H1 (cell line): Measurements from ENCODE around the gene IL6R. TPM values are rescaled to one million over a fixed set of nuclear protein-coding genes. Genes with fewer than 3 reads are reported as not detected.

ENCODE experiments used
- CTCF ChIA-PET: fragments of 300-600 bp; sonication (Branson Sonifier 250); formaldehyde crosslinking; loops from one replicate; lab custom pipeline; 2021; ENCODE audit not compliant: partially characterized antibody; lab: Charles Lee
- POLR2A ChIA-PET: fragments of 300-600 bp; sonication (Branson Sonifier 250); formaldehyde crosslinking; loops from one replicate; lab custom pipeline; 2021; ENCODE audit warnings: inconsistent platforms; ENCODE audit not compliant: partially characterized antibody; lab: Charles Lee
- DNase-seq, 2 experiments: peaks; one replicate each; pipeline versions ENCODE4 v3.0.0 to v3.0.0-alpha.2; 2010 to 2022; ENCODE audit warnings: low spot score in 2 of 2, low read depth in 1 of 2, mixed read lengths in 1 of 2
- FAIRE-seq: peaks from 2 replicates; lab custom pipeline; 2011; peaks lifted over from hg19 to GRCh38; lab: Jason Lieb, UNC
- H2AFZ ChIP-seq: 2 replicates; pipeline ENCODE4 v1.8.1; 2012; ENCODE audit warnings: low read length, inconsistent platforms
- H2AK5ac ChIP-seq: 2 replicates; pipeline ENCODE4 v1.6.1; 2013; ENCODE audit warnings: low read depth, low read length
- H2BK120ac ChIP-seq: replicated peaks from 2 replicates; pipeline ENCODE3; 2013; ENCODE audit warnings: low read depth, low read length, inconsistent platforms
- H2BK12ac ChIP-seq: 2 replicates; pipeline ENCODE4 v1.6.1; 2013; ENCODE audit warnings: low read depth, low read length
- H2BK15ac ChIP-seq: 2 replicates; pipeline ENCODE4 v1.6.1; 2013; ENCODE audit warnings: low read length
- H2BK20ac ChIP-seq: 2 replicates; pipeline ENCODE4 v1.6.1; 2013; ENCODE audit warnings: low read length
- H2BK5ac ChIP-seq: 2 replicates; pipeline ENCODE4 v1.6.1; 2013; ENCODE audit warnings: low read depth, low read length
- H3K14ac ChIP-seq: 2 replicates; pipeline ENCODE4 v1.6.1; 2013; ENCODE audit warnings: inconsistent platforms; ENCODE audit not compliant: insufficient read length
- H3K18ac ChIP-seq: 2 replicates; pipeline ENCODE4 v1.6.1; 2013; ENCODE audit warnings: low read length; ENCODE audit errors: extremely low read depth
- H3K23ac ChIP-seq: 2 replicates; pipeline ENCODE4 v1.6.1; 2013; ENCODE audit warnings: inconsistent platforms; ENCODE audit not compliant: insufficient read length
- H3K23me2 ChIP-seq: 2 replicates; pipeline ENCODE4 v1.6.1; 2013; ENCODE audit warnings: low read depth, low read length
- H3K27ac ChIP-seq: 2 replicates; pipeline ENCODE4 v1.6.1; 2011; ENCODE audit warnings: low read depth, low read length, inconsistent platforms
- H3K27me3 ChIP-seq, 4 experiments: replicated peaks in 1 of 4; 1 replicate in 1 of 4; 2 replicates in 3 of 4; pipeline versions ENCODE4 v1.6.1 to v1.8.1; 2011 to 2013; ENCODE audit warnings: low read length in 3 of 4, mild to moderate bottlenecking in 3 of 4, inconsistent platforms in 2 of 4, mixed read lengths in 2 of 4, moderate library complexity in 1 of 4; ENCODE audit not compliant: control insufficient read depth in 3 of 4, insufficient read depth in 3 of 4; ENCODE audit errors: extremely low read depth in 1 of 4
- H3K36me3 ChIP-seq, 4 experiments: 2 replicates each; pipeline versions ENCODE4 v1.6.1 to v1.8.1; 2011 to 2013; ENCODE audit warnings: mild to moderate bottlenecking in 4 of 4, low read length in 3 of 4, moderate library complexity in 2 of 4, control low read depth in 1 of 4, inconsistent platforms in 1 of 4; ENCODE audit not compliant: insufficient read depth in 4 of 4, control insufficient read depth in 2 of 4
- H3K4ac ChIP-seq: replicated peaks from 2 replicates; pipeline ENCODE3; 2013; ENCODE audit warnings: low read length, low read depth, mixed read lengths, inconsistent platforms; ENCODE audit not compliant: insufficient read length
- H3K4me1 ChIP-seq, 4 experiments: replicated peaks in 1 of 4; 1 replicate in 1 of 4; 2 replicates in 3 of 4; pipeline versions ENCODE4 v1.6.1 to v1.8.1; 2011 to 2013; ENCODE audit warnings: low read length in 3 of 4, inconsistent platforms in 2 of 4, mixed read lengths in 1 of 4; ENCODE audit not compliant: insufficient read depth in 4 of 4, control insufficient read depth in 3 of 4
- H3K4me2 ChIP-seq, 2 experiments: 2 replicates each; pipeline versions ENCODE4 v1.6.1 to v1.8.1; 2011 to 2013; ENCODE audit warnings: low read depth in 2 of 2, low read length in 2 of 2, control low read depth in 1 of 2, inconsistent platforms in 1 of 2, mild to moderate bottlenecking in 1 of 2; ENCODE audit not compliant: insufficient read depth in 1 of 2
- H3K4me3 ChIP-seq, 4 experiments: fragments of 200-600, 300-600 bp in 1 of 4; sonication (generic), shearing (Covaris generic), sonication (Bioruptor Twin) in 1 of 4; 2 replicates each; pipeline versions ENCODE4 v1.5.1 to v1.8.1; 2011 to 2016; ENCODE audit warnings: low read length in 4 of 4, low read depth in 3 of 4, control low read depth in 2 of 4, inconsistent platforms in 2 of 4, mild to moderate bottlenecking in 2 of 4, mixed read lengths in 1 of 4, moderate library complexity in 1 of 4; ENCODE audit not compliant: insufficient read depth in 2 of 4; ENCODE audit errors: extremely low read depth in 1 of 4
- H3K56ac ChIP-seq: replicated peaks from 2 replicates; pipeline ENCODE3; 2013; ENCODE audit warnings: low read depth, mild to moderate bottlenecking, mixed read lengths, low read length, inconsistent platforms; ENCODE audit not compliant: insufficient read length
- H3K79me1 ChIP-seq: 2 replicates; pipeline ENCODE4 v1.6.1; 2013; ENCODE audit warnings: low read depth, low read length, control low read depth
- H3K79me2 ChIP-seq, 2 experiments: 2 replicates each; pipeline versions ENCODE4 v1.6.1 to v1.8.1; 2012 to 2013; ENCODE audit warnings: low read length in 2 of 2, mild to moderate bottlenecking in 2 of 2, inconsistent platforms in 1 of 2; ENCODE audit not compliant: insufficient read depth in 2 of 2, control insufficient read depth in 1 of 2
- H3K9ac ChIP-seq, 4 experiments: replicated peaks in 1 of 4; 1 replicate in 1 of 4; 2 replicates in 3 of 4; pipeline versions ENCODE4 v1.6.1 to v1.8.1; 2011 to 2013; ENCODE audit warnings: low read depth in 3 of 4, low read length in 3 of 4, control low read depth in 2 of 4, mild to moderate bottlenecking in 2 of 4, moderate library complexity in 2 of 4, inconsistent platforms in 1 of 4; ENCODE audit errors: extremely low read depth in 1 of 4
- H3K9me3 ChIP-seq, 2 experiments: 2 replicates each; pipeline versions ENCODE4 v1.6.1 to v1.8.1; 2012 to 2013; ENCODE audit warnings: mild to moderate bottlenecking in 2 of 2, moderate library complexity in 2 of 2, control low read depth in 1 of 2, inconsistent platforms in 1 of 2, low read depth in 1 of 2, low read length in 1 of 2, mixed read lengths in 1 of 2; ENCODE audit not compliant: insufficient read depth in 2 of 2
- H4K20me1 ChIP-seq, 2 experiments: replicated peaks in 1 of 2; 2 replicates each; pipeline versions ENCODE3 to v1.8.1; 2011 to 2013; ENCODE audit warnings: inconsistent platforms in 2 of 2, low read length in 2 of 2, mild to moderate bottlenecking in 1 of 2; ENCODE audit not compliant: insufficient read depth in 2 of 2, control insufficient read depth in 1 of 2
- H4K5ac ChIP-seq: 2 replicates; pipeline ENCODE4 v1.6.1; 2013; ENCODE audit warnings: low read length, low read depth, mixed read lengths, inconsistent platforms; ENCODE audit not compliant: insufficient read length
- H4K8ac ChIP-seq: 2 replicates; pipeline ENCODE4 v1.8.0; 2013; ENCODE audit warnings: mild to moderate bottlenecking, moderate library complexity, low read length, inconsistent platforms; ENCODE audit not compliant: insufficient read depth; ENCODE audit errors: extremely low read depth
- H4K91ac ChIP-seq: replicated peaks from 2 replicates; pipeline ENCODE3; 2013; ENCODE audit warnings: low read length, mixed read lengths, inconsistent platforms; ENCODE audit not compliant: insufficient read length
- WGBS, 2 experiments: shearing (Covaris generic) in 1 of 2; methylation state at CpG; one replicate each; pipeline versions ENCODE4 v1.1.6 to v1.1.7; 2013 to 2015; ENCODE audit warnings: low lambda C conversion rate in 2 of 2, mixed read lengths in 2 of 2, inconsistent platforms in 1 of 2, low coverage in 1 of 2, missing lambda C conversion rate in 1 of 2; ENCODE audit not compliant: insufficient replicate concordance in 2 of 2, insufficient coverage in 1 of 2, insufficient read length in 1 of 2; ENCODE audit errors: extremely low coverage in 1 of 2, missing lambda C conversion rate in 1 of 2; 5-methylcytosine and 5-hydroxymethylcytosine counted together
- polyA plus RNA-seq, 7 experiments: library from polyadenylated mRNA; depleted of rRNA in 3 of 7; stranded (reverse) in 5 of 7; unstranded in 2 of 7; fragments of >200 nt in 5 of 7; fragments of 200-250 nt in 2 of 7; gene quantifications; 1 replicate in 5 of 7; 2 replicates in 1 of 7; 4 replicates in 1 of 7; pipeline versions ENCODE4 v1.2.1 to v1.2.3, GENCODE V29; 2011 to 2013; ENCODE audit warnings: missing spikeins in 2 of 7, mixed read lengths in 2 of 7
- total RNA-seq: library from RNA; stranded (reverse); fragmentation: NEBNext Ultra II Directional; extraction: Animal tissue kit (Norgen Biotek cat#: 25700); gene quantifications from 2 replicates; pipeline ENCODE4 v1.2.1, GENCODE V29; 2021

The IL6R gene
- total and polyA plus RNA-seq, 2 of the 8 experiments (the other 6 are each of a cell fraction or from before 2014, with no cell fraction given): 2.3 to 3.0 TPM

DNA sequence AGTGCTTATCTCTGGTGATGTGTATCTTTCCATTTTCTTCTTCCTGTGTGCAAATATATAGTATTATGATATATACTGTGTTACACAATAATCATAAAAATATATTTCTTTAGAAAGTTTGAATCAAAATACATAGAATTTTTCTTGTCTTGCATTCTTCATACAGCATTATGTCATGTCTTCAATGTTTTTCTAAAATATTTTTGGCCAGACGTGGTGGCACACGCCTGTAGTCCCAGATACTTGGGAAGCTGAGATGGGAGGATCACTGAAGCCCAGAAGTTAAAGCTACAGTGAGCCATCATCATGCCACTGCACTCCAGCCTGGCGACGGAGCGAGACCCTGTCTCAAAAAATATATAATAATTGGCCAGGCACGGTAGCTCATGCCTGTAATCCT lies 41.6 kb downstream of the IL6R start:
- Histone ChIP-seq H3K79me2 (no peaks in the 10 kb centered on the region), H3K27me3 (no peaks in the 10 kb centered on the region; a peak in 1 of 7 replicates), H3K23me2 (peaks cover 4% of the 10 kb centered on the region; the same call in 1 of the 2 replicates), H3K4me3 (no peak overlapping the region), H3K4ac (no peak overlapping the region), H4K8ac (no peak overlapping the region), H3K14ac (no peak overlapping the region), H4K91ac (no peak overlapping the region), H2AK5ac (no peak overlapping the region), H3K4me2 (no peak overlapping the region), H2BK12ac (no peak overlapping the region), H3K36me3 (no peaks in the 10 kb centered on the region), H3K27ac (no peak overlapping the region), H3K23ac (no peak overlapping the region), H3K4me1 (peaks cover 0 to 4% (median 0%) of the 10 kb centered on the region in 4 experiments; a peak in 2 of 7 replicates), H3K18ac (no peak overlapping the region), H4K20me1 (no peaks in the 10 kb centered on the region), H2BK120ac (no peak overlapping the region), H3K79me1 (no peaks in the 10 kb centered on the region), H2BK20ac (no peak overlapping the region), H2BK15ac (no peak overlapping the region), H3K56ac (no peak overlapping the region), H3K9me3 (no peaks in the 10 kb centered on the region), H4K5ac (no peak overlapping the region), H2AFZ (no peak overlapping the region), H3K9ac (no peak overlapping the region), H2BK5ac (no peak overlapping the region)
- FAIRE-seq: no peak
- no peak for DNase-seq
- WGBS, 2 experiments: 100% methylated on average over 6 of the region's 6 CpGs; no CpG with 5 or more reads in 1 of the 2 experiments
- POLR2A ChIA-PET: no interaction called here
- CTCF ChIA-PET: interaction anchor here (0.6 to 1.3 kb wide), 4 partner anchors 12 to 885 kb away, joined by 3 to 5 read pairs (median 3); no protein-coding TSS in a partner anchor
